Ramos (cell line): ENCODE data around the gene STEAP3.

Experiments used
- in situ Hi-C: fragments of 300-500 bp; cut with MboI; formaldehyde crosslinking; loops from one replicate; pipeline ENCODE4 v1.14.3; 2022; ENCODE audit warnings: low sequenced_read_pairs; ENCODE audit not compliant: unreplicated experiment

Gene STEAP3

GRCh38 chr2:119311371-119311770, 87.7 kb downstream of the STEAP3 start:
- in situ Hi-C loops: loop anchor here (5.0 kb wide), 1 partner anchor 161 kb away; no protein-coding TSS in a partner anchor

- in situ Hi-C loops: loop anchor here (5.0 kb wide), 1 partner anchor 160 kb away; no protein-coding TSS in a partner anchor
Observed at GRCh38 chr2:119311831-119312230, 88.2 kb downstream of the STEAP3 start.
